GM18873 (cell line): ENCODE data around the gene STARD6.
A peak's percentile ranks its signal among the peaks of the same experiment; 100 is the strongest.
"Not testable (repeated sequence)": the region's sequence is repeated elsewhere in the genome, so short reads cannot be mapped to it uniquely, and the experiment has no call there.

ENCODE experiments used
- ATAC-seq: cut with Tn5 transposase; IDR thresholded peaks from one replicate; pipeline ENCODE4 v1.9.1; 2021; ENCODE audit warnings: mild to moderate bottlenecking, moderate library complexity, moderate number of reproducible peaks; ENCODE audit not compliant: unreplicated experiment, low FRiP score

STARD6 gene

GRCh38 chr18:54351186-54351585 is 6.5 kb downstream of the STARD6 start:
- no peak for ATAC-seq

GRCh38 chr18:54338230-54338629 is 19.4 kb downstream of the STARD6 start:
- no peak for ATAC-seq

- no peak for ATAC-seq
Measured at GRCh38 chr18:54335638-54336173, 22.0 kb downstream of the STARD6 start.

GRCh38 chr18:54330768-54331548 is 26.7 kb downstream of the STARD6 start:
- no peak for ATAC-seq

DNA sequence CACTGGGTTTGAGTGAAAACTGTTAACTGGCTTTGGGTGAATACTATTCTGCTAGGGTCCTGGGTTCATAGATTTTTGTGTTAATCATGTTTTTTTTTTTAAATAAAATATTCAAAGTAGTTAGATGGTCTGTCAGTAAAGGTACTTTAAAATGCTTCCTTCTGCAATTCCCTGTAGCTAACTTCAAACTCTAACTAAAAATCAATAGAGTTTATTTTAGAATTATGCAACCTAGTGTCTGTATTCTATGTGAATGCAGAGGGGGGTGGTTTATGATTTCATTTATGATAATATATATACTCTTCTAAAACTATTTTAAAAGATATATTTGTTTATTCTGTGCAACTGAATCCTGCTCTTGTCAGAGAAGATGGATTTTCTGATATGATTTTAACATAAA is 27.9 kb downstream of the STARD6 start:
- no peak for ATAC-seq

DNA sequence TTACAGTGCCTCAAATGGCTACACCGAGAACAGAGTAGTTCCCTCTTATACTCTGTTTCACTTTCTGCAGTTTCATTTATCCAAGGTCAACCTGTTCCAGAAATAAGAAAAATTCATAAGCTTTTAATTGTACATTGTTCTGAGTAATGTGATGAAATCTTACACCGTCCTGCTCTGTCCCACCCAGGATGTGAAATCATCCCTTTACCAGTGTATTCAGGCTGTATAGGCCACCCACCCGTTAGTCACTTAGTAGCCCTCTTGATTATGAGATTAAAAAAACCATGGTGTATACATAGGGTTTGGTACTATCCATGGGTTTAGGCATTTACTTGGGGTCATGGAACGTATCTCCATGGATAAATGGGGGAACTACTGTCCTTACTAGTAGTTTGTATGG is 29.8 kb downstream of the STARD6 start:
- ATAC-seq = no peak

- ATAC-seq = no peak
Measured at GRCh38 chr18:54323970-54324369, 33.7 kb downstream of the STARD6 start.

DNA sequence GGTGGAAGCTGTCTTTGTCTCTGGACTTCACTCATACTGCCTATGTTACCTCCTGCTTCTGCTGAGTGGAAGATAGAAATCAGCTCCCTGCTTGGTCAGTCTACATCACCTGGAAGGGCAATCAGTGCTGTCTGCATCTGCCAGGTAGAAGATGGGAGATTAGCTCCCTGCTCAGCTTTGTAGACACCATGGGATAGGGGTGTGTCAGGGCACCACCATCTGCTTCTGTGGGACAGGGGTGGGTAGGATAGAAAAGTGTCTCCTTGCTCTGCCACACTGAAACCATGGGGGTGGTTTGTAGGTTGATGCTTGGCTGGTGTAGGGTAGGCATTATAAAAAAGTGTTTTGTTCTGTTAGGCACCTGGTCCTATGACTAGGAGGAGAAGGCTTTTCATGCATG is 34.1 kb downstream of the STARD6 start:
- no peak for ATAC-seq

GRCh38 chr18:54316071-54316820 is 41.4 kb downstream of the STARD6 start:
- ATAC-seq = no peak

GRCh38 chr18:54309564-54309963 is 48.1 kb downstream of the STARD6 start:
- ATAC-seq = not testable (repeated sequence)

DNA sequence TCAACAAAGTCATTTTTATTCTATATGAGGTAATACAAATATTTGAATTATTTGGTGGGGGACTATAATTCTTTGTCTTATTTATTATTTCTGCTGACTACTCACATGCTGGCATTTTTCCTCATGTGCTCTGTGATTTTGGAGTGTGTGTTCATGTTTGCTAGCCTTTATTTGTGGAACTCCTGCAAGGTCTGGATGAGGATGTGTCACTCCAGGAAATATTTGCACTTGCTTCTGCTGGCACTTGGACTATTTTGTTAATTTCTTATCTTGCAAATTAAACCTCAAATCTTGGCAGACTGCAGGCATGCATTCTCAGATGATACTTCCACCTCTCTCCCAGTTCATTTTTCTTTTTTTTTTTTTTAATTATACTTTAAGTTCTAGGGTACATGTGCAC is 54.2 kb downstream of the STARD6 start:
- ATAC-seq = no peak

DNA sequence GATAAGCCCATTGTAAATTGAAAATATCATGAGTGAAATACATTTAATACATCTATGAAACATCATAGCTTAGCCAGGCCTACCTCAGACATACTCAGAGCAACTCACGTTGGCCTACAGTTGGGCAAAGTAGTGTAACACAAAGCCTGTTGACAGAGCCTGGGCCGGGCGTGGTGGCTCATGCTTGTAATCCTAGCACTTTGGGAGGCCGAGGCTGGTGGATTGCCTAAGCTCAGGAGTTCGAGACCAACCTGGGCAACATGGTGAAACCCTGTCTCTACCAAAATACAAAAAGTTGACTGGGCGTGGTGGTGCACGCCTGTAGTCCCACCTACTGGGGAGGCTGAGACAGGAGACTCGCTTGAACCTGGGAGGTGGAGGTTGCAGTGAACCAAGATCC is 58.7 kb downstream of the STARD6 start:
- not testable (repeated sequence) for ATAC-seq

GRCh38 chr18:54296062-54296461 is 61.6 kb downstream of the STARD6 start:
- ATAC-seq = no peak

DNA sequence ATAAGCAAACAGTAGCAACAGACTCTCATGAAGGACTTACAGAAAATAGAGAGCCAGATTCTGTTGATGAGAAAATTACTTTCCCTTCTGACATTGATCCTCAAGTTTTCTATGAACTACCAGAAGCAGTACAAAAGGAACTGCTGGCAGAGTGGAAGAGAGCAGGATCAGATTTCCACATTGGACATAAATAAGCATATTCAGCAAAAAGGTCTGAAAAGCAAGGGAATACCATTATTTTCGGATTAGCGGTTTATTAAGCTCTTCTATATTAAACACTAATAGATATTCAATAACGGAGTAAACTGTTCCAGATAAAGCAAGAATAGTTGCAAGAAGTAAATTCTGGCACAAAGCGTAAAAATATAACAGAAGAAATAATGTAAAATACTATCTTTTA is 63.4 kb downstream of the STARD6 start:
- ATAC-seq = no peak

GRCh38 chr18:54284981-54285785 is 72.5 kb downstream of the STARD6 start:
- ATAC-seq = peak; percentile 99

- peak; percentile 25 for ATAC-seq
Measured at GRCh38 chr18:54284535-54284934, 73.1 kb downstream of the STARD6 start.

- ATAC-seq = no peak
Measured at GRCh38 chr18:54280220-54280569, 77.5 kb downstream of the STARD6 start.

DNA sequence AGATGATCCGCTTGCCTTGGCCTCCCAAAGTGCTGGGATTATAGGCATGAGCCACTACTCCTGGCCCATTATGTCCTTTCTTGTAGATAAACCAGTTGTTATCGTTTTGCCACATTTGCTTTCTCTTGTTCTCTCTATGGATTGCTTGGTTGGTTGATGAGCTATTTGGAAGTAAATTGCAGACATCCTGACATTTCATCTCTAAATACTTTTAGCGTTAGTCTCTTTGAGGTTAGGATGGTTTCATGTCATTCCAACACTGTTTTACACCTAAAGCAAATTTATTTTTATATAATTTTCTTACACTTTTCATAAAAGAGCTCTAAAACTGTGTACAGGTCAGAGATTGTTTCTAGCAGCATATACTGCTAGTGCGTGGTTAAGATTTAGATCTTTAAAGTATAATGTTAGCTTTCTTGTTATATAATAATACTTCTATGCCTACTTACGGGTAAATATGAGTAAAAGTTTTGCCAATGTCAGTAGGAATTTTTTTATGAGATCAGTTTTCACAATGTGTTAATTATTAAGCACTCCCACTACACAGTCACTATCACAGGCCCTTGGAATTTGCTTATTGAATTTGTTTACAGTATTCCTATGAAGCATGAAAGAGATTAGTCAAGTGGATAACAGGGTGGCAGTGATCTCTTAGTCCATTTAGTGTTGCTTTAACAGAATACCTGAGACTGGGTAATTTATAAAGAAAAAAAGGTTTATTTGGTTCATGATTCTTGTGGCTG is 78.0 kb downstream of the STARD6 start:
- no peak for ATAC-seq

GRCh38 chr18:54278615-54279014 is 79.0 kb downstream of the STARD6 start:
- no peak for ATAC-seq

DNA sequence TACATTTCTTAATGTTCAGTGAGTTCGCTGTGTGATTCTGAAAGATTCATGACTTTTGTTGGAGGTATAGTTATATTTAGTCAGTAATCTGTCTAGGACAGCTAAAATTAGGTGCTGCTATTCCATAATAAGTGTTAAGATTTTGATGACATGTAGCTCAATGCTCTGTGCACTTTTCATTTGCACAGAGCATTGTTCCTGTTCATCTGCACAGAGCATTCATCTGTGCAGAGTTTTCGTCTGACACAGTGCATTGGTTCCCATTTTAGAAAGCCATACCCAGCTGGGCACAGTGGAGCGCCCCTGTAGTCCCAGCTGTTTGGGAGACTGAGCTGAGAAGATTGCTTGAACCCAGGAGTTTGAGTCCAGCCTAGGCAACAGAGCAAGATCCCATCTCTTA is 79.8 kb downstream of the STARD6 start:
- ATAC-seq = no peak
